ENCODE measurements around the gene FGGY. TPM values are rescaled to one million over a fixed set of nuclear protein-coding genes. Genes with fewer than 3 reads are reported as not detected.

Gene FGGY
- total and polyA plus RNA-seq, 4 donors, result 16.0 to 67.0 (median 43.4) TPM

DNA sequence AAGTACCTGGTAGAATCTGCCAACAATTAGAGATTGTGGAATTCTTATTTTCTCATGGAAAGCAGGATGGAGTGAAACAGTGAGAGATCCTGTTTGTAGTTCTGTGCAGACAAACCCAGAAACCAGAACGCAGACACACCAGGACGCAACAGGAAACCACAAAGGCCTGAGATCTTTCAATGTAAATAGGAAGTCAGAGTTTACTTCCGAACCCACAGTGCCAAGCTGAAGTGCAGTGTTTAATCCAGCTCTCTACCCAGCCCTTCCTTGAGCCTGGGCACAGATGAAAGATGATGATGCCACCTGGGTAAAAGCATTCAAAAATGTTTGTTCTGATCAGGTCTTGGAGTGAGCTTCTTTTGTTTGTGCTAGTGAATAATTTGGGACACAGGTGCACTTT, 273.6 kb downstream of the FGGY start:
- Histone ChIP-seq H3K27ac (ENCODE audit: low read depth in 1 of 2, low read length in 2 of 2) (no peak overlapping the region), H3K4me3 (ENCODE audit: low read depth in 1 of 3, low read length in 3 of 3) (no peak overlapping the region), H3K36me3 (ENCODE audit: control insufficient read depth in 4 of 4, insufficient read depth in 3 of 4, low read depth in 1 of 4, low read length in 3 of 4) (peaks cover 0 to 3% (median under 1%) of the 10 kb centered on the region in 4 donors), H3K9me3 (ENCODE audit: control insufficient read depth in 4 of 4, low read length in 3 of 4) (peaks cover 0 to 4% (median under 1%) of the 10 kb centered on the region in 4 donors), H3K9ac (ENCODE audit: low read depth in 1 of 2, low read length in 2 of 2) (no peak overlapping the region), H3K4me1 (ENCODE audit: control insufficient read depth in 4 of 4, insufficient read depth in 4 of 4, low read length in 3 of 4) (no peaks in the 10 kb centered on the region), H3K27me3 (ENCODE audit: control insufficient read depth in 4 of 4, insufficient read depth in 4 of 4, low read length in 3 of 4) (no peaks in the 10 kb centered on the region)
- TF ChIP-seq GABPA (IDR thresholded peaks at IDR 0.05 in 1 of 2, conservative IDR thresholded peaks at IDR 0.05 in 1 of 2), result no peak
- TF ChIP-seq JUND (IDR thresholded peaks at IDR 0.05), result no peak
- no peak for TF ChIP-seq ATF3 (IDR thresholded peaks at IDR 0.05)
- TF ChIP-seq YY1 (IDR thresholded peaks at IDR 0.05), result no peak
- no peak for TF ChIP-seq EGR1 (IDR thresholded peaks at IDR 0.05; ENCODE audit: low read depth in 2 of 2)
- TF ChIP-seq CTCF (IDR thresholded peaks at IDR 0.05; ENCODE audit: low read depth, low read length, missing input control), result no peak
- no peak for TF ChIP-seq FOXA1 (IDR thresholded peaks at IDR 0.05)
- DNase-seq (ENCODE audit: low spot score), result no peak
- 63% methylated on average over 3 of the region's 3 CpGs for WGBS

- H3K36me3 ChIP-seq (ENCODE audit: control insufficient read depth in 4 of 4, insufficient read depth in 3 of 4, low read depth in 1 of 4, low read length in 3 of 4), result peaks cover 0 to 3% (median under 1%) of the 10 kb centered on the region in 4 donors
- no peaks in the 10 kb centered on the region for H3K27me3 ChIP-seq (ENCODE audit: control insufficient read depth in 4 of 4, insufficient read depth in 4 of 4, low read length in 3 of 4)
- H3K4me1 ChIP-seq (ENCODE audit: control insufficient read depth in 4 of 4, insufficient read depth in 4 of 4, low read length in 3 of 4), result peaks cover 0 to 2% (median 0%) of the 10 kb centered on the region in 4 donors
- H3K9me3 ChIP-seq (ENCODE audit: control insufficient read depth in 4 of 4, low read length in 3 of 4), result peaks cover 0 to 4% (median under 1%) of the 10 kb centered on the region in 4 donors
- no peak overlapping the region for H3K27ac ChIP-seq (ENCODE audit: low read depth in 1 of 2, low read length in 2 of 2)
- TF ChIP-seq ATF3 (IDR thresholded peaks at IDR 0.05), result no peak
- no peak for TF ChIP-seq TAF1 (conservative IDR thresholded peaks at IDR 0.05)
- TF ChIP-seq FOXA2 (IDR thresholded peaks at IDR 0.05), result no peak
- TF ChIP-seq HNF4G (IDR thresholded peaks at IDR 0.05), result no peak
- TF ChIP-seq FOXA1 (IDR thresholded peaks at IDR 0.05), result no peak
- TF ChIP-seq RAD21 (IDR thresholded peaks at IDR 0.05), result no peak
- TF ChIP-seq CTCF (IDR thresholded peaks at IDR 0.05; ENCODE audit: low read depth, low read length, missing input control), result no peak
- TF ChIP-seq JUND (IDR thresholded peaks at IDR 0.05), result no peak
- no peak for TF ChIP-seq NR2F2 (IDR thresholded peaks at IDR 0.05)
- no peak for TF ChIP-seq YY1 (IDR thresholded peaks at IDR 0.05)
- no peak for TF ChIP-seq RXRA (IDR thresholded peaks at IDR 0.05)
- TF ChIP-seq REST (IDR thresholded peaks at IDR 0.05), result no peak
- no peak for TF ChIP-seq HNF4A (conservative IDR thresholded peaks at IDR 0.05)
- TF ChIP-seq GABPA (IDR thresholded peaks at IDR 0.05 in 1 of 2, conservative IDR thresholded peaks at IDR 0.05 in 1 of 2), result no peak
- no peak for TF ChIP-seq SP1 (IDR thresholded peaks at IDR 0.05)
- TF ChIP-seq, protein P1, sequence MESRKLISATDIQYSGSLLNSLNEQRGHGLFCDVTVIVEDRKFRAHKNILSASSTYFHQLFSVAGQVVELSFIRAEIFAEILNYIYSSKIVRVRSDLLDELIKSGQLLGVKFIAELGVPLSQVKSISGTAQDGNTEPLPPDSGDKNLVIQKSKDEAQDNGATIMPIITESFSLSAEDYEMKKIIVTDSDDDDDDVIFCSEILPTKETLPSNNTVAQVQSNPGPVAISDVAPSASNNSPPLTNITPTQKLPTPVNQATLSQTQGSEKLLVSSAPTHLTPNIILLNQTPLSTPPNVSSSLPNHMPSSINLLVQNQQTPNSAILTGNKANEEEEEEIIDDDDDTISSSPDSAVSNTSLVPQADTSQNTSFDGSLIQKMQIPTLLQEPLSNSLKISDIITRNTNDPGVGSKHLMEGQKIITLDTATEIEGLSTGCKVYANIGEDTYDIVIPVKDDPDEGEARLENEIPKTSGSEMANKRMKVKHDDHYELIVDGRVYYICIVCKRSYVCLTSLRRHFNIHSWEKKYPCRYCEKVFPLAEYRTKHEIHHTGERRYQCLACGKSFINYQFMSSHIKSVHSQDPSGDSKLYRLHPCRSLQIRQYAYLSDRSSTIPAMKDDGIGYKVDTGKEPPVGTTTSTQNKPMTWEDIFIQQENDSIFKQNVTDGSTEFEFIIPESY (IDR thresholded peaks at IDR 0.05), result no peak
- no peak for TF ChIP-seq EGR1 (IDR thresholded peaks at IDR 0.05; ENCODE audit: low read depth in 2 of 2)
- TF ChIP-seq, protein P2, sequence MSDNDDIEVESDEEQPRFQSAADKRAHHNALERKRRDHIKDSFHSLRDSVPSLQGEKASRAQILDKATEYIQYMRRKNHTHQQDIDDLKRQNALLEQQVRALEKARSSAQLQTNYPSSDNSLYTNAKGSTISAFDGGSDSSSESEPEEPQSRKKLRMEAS (IDR thresholded peaks at IDR 0.05), result no peak
- no peak for DNase-seq (ENCODE audit: low spot score)
- 95% methylated on average over 2 of the region's 2 CpGs for WGBS
- H3K9ac ChIP-seq (ENCODE audit: low read depth in 1 of 2, low read length in 2 of 2), result no peak overlapping the region
- H3K4me3 ChIP-seq (ENCODE audit: low read depth in 1 of 3, low read length in 3 of 3), result no peak overlapping the region
Measured at GRCh38 chr1:59574085-59574484, 277.2 kb downstream of the FGGY start.

Data from liver (tissue), 9 donors.